SW 1271 (cell line): ENCODE measurements around the gene NPW.

Source experiments
- DNase-seq, 2 experiments: peaks; one replicate each; lab custom pipeline; 2025; lab: John Stamatoyannopoulos, UW

NPW gene

DNA sequence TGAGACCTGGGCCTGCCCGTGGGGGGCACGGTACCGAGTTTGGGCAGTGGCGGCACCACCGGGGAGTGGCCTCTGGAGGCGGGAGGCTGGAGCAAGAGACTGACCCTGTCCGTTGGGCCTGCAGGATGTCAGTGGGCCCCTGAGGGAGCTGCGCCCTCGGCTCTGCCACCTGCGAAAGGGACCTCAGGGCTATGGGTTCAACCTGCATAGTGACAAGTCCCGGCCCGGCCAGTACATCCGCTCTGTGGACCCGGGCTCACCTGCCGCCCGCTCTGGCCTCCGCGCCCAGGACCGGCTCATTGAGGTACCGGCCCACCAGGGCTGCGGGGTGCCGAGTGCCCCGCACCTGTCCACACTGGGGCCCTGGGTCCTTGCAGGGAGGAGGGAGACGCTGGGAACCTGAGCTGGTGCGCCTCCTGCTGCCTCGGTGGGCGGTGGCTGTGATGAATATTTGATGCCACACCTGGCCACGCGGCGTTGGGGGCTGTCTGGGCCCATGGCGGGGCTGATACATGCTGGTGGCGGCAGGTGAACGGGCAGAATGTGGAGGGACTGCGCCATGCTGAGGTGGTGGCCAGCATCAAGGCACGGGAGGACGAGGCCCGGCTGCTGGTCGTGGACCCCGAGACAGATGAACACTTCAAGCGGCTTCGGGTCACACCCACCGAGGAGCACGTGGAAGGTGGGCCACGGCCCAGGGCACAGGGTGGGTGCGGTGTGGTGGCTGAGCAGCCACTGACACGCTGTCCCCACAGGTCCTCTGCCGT lies 16.8 kb downstream of the NPW start:
- DNase-seq, result no peak

DNA sequence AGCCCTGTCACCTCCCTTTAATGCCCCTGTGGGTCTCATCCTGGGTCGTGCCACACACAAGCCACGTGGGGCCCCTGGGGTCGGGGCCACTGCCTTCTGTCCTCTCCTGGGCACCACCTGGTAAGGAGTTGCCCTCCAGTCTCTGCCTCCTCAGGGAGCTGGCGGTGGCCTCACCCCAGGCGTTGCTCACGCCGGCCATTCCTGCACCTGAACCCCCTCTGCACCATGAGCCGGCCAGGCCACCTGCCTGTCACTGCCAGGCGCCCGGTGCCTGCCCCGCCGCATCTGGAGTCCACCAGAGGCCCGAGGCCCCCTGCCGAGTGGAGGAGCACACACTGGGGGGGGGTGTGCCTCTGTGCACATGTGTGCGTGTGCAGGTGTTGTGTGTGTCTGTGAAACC lies 17.5 kb downstream of the NPW start:
- no peak for DNase-seq

DNA sequence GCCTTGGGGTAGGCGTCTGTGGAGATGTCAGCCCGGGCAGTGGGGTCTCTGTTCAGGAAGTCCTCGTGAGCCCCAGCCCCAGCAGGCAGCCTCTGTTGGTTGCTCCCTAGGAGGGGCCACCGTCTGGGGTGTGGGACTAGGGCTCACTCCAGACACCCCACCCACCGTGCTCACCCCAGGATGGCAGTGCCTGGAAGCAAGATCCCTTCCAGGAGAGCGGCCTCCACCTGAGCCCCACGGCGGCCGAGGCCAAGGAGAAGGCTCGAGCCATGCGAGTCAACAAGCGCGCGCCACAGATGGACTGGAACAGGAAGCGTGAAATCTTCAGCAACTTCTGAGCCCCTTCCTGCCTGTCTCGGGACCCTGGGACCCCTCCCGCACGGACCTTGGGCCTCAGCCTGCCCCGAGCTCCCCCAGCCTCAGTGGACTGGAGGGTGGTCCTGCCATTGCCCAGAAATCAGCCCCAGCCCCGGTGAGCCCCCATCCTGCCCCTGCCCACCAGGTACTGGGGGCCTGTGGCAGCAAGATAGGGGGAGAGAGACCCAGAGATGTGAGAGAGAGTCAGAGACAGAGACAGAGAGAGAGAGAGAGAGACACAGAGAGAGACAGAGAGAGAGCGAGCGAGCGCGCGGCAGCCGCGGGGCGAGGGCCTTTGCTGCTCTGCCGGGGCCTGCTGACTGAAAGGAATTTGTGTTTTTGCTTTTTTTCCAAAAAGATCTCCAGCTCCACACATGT lies 18.2 kb downstream of the NPW start:
- no peak for DNase-seq

DNA sequence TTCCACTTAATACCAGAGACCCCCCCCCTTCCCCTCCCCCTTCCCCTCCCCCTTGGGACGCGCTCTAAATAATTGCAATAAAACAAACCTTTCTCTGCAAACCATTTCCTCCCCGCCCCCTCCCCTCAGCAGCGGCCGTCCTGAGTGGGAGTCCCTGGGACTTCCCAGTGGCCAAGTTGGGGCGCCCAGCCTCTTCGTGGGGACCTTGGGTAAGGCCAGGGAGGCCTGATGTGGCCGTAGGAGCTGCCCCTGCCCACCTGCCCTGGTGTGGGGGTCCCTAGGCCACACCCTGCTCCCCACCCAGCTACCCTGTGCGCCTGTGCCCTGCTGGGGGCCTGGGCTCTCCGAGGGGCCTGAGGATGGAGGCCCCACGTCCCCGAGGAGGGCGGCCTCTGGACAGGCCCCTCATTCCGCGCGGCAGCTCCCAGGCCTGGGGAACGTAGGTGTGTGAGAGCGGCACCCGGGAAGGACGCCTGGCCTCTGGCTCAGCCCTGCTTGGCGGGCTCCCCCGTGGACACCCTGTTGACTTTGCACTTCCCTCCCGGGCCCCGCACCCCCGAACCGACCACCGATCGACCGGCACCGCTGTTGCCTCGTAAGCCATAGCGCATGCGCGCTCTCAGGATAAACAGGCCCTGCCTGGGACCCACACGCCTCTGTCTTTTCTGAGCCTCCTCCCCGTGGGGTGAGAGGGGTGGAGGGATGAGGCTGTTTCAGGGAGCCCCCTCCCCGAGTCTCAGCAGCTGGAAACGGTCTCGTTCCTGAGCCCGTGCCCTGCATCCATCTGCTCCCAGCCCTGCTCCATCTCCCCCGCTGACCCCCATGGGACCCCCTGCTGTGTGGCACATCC lies 19.0 kb downstream of the NPW start:
- no peak for DNase-seq

DNA sequence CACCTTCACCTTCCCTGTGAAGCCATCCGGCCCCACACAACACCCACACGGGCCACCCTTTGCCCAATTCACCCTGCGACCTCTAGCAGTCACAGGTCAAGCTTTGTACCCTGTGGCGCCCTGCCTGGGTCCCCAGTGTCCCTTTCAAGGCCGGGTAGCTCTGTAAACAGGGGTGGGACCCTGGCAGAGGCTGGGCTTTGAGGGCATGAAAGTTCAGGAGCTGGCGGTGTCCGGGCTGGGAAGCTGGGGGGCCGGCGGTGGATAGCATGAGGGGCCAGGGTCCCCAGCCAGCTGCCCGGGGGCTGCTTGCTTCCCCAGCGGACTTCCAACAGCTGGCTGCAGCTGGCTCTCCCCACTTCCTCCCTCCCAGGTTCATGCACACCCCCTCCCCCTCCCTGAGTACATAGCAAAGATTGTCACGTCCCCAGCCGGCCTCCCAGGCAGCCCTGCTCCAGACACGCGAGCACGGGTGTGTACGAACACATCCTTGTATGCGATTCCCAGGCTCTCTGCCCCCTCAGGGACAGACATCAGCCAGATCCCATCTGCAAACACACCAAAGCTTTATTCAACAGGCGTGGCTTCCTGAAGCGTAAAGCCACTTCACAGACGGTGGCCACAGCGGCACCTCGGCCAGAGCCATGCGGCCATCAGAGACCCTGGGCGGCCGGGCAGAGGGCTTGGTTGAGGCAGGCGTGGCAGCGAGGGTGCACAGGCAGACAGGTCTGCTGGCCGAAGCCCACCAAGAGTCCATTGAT lies 19.9 kb downstream of the NPW start:
- no peak for DNase-seq

DNA sequence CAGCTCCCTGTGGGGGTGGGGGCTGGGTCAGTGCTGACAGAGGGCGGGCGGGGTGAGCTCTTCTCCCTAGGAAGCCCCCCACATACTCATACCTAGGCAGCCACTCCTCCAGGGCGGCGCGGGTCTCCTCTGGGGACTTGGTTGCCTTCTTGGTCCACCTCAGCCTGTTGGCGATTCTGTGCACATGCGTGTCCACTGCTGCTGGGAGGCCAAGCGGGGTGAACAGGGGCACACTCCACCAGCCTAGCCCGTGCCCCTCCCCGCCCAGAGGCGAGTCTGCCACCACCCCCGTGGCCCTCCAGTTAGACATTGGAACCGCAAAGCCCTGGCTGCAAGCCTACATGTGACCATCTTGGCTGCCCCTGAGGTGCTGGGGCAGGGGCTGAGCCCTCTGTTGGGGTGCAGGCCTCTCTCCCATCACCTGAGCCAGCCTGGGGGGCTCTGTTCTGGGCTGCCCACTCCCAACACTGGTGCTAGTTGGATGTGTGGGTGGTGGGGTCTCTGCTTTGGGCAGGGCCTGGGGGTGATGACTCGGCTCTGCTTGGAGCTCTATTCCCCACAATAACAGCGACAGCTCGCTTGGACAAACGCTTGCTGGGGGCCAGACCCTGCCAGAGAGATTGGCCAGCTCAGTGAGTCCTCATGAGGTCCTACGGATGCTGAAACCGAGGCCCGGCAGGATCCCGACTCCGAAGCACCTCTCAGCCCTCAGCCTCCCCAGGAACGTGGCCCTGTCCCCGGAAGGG lies 20.6 kb downstream of the NPW start:
- DNase-seq, result no peak

DNA sequence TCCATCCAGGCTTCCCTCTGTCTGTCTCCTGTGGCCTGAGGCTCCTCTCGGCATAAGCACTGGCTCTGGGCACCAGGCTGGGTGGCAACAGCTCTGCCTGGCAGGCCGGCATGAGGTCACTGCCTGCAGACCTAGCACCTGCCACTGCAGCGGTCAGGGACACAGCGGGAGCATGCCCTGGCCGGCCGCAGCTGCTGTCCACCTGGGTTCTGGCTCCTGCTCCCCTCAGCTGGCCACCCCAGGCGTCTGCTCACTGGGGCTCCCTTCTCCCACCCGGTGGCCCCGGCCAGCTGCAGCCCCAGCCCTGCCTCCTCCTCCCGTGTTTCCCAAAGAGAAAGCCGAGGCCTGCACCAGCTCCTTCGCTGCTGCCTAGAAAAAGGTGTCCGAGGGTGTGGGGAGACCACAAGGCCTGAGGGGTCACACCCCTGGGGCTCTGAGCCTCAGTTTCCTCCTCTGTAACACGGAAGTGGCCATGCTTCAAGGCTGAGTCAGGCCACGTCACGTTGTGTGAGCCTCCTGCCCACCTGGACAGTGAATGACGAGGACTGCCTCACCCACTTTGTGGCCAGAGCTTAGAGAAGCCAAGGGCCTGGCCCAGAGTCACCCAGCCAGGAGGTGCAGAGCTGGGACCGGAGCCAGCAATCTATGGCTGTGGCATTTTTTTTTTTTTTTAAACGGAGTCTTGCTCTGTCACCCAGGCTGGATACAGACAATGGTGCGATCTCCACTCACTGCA lies 21.4 kb downstream of the NPW start:
- no peak for DNase-seq

DNA sequence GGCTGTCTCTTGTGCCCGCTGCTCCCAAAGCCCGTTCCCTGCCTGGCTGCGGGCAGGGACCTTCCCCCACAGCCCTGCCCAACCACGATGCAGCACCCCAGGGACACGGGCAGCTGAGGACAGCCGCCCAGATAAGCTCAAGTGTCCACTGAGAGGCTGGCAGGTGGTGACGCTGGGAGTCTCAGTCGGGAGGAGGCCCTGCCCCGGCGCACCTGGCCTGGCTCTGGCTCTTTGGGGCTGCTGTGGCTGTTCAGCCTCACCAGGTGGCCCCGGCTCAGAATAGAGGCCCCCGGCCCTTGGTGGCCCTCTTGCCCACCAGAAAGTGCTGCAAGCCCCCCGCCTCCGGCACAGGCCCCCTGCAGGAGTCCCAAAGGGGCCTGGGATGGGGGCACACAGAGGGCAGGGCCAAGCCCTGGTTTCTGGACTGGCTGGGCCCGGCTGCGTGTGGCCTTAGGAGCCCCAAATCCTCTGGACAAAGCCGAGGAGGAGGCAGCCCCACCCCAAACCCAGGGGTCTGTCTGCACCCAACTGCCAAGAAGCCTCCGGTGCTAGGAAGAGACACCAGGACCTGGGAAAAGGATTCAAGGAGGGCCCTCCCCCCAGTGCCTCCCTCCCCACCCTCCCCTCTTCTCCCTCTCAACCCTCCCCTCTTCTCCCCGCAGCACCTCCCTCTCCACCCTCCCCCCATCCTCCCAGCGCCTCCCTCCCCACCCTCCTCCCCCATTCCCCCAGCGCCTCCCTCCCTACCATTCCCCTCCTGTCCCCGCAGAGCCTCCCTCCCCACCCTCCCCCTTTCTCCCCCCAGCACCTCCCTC lies 22.8 kb downstream of the NPW start:
- no peak for DNase-seq

DNA sequence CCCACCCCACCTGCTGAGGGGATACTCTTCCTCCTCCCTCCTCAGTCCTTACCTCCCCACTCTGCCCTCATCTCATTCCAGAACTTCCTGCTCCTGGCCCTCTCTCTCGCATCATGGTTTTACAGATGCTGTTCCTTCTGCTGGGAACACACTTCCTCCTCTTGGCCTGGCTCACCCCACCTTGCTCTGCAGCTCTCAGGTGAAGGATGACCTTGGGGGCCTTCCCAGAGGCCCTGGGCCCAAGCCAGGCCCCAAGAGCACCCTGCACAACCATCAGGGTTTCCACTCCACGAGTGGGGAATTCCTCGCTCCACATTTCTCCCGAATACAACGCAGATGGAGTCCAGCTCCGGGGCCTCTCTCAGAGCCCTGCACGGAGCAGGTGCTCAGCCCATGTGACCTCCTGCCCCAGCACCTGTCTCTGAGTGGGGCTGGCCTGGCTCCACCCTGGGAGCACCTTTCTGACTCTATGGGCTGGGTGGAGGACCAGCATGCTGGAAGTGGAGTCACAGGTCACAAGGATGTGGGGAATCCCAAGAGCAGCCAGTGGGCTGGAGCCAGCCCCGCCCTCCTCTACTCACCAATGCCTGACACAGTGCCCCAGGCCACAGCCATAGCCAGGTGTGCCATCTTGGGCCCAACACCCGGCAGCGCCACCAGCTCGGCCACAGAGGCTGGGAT lies 23.5 kb downstream of the NPW start:
- no peak for DNase-seq

DNA sequence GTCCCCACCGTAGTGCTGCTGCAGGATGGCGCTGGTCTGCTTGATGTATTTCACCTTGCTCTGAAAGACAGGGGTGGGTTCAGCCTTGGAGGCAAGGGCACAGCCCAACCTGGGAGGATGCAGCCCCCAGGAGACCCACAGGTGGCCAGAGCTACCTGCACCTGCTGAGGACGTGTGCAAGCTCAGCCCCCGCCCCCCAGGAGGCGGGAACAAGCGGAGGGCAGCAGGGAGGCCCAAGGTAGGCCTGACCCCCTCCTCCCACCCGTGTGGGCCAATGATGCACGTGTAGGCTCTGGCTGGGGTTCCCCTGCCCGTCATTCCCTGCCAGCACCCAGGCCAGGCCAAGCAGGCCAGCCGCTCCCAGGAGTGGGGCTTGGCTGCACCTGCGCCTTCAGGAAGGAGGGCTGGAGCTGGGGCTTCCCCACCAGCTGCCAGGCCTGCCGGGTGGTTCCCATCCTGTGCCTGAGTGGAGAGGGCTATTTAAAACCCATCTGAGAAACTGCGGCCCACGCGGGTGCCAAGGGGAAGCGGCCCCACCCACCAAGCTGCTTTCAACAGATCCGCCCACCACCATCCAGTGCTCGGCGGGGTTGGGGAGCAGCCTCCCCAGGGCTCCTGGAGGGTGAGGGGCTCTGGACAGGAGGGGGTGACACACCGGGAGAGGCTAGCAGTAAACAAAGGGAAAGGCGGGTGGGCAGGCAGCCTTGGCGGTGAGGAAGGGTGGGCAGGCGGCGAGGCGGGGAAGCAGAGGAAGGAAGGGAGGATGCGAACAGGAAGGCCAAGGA lies 24.3 kb downstream of the NPW start:
- no peak for DNase-seq

DNA sequence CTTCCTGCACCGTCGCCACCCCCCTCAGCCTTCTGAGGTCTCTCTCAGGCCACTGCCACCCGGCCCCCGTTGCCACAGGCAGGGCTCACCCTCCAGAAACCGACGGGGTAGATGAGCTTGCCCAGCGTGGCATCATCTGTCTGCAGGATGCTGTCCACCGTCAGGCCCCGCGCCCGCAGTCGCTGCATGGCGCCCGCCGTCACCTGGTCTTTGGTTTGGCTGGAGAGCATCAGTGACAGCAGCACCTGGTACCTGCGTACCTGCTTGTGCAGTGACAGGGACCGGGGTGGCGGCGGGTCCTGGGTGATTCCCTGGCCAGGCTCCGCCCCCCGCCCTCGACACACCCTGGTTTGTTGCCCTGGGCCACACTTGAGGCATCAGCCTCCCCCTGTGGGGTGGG lies 25.0 kb downstream of the NPW start:
- DNase-seq, result no peak

DNA sequence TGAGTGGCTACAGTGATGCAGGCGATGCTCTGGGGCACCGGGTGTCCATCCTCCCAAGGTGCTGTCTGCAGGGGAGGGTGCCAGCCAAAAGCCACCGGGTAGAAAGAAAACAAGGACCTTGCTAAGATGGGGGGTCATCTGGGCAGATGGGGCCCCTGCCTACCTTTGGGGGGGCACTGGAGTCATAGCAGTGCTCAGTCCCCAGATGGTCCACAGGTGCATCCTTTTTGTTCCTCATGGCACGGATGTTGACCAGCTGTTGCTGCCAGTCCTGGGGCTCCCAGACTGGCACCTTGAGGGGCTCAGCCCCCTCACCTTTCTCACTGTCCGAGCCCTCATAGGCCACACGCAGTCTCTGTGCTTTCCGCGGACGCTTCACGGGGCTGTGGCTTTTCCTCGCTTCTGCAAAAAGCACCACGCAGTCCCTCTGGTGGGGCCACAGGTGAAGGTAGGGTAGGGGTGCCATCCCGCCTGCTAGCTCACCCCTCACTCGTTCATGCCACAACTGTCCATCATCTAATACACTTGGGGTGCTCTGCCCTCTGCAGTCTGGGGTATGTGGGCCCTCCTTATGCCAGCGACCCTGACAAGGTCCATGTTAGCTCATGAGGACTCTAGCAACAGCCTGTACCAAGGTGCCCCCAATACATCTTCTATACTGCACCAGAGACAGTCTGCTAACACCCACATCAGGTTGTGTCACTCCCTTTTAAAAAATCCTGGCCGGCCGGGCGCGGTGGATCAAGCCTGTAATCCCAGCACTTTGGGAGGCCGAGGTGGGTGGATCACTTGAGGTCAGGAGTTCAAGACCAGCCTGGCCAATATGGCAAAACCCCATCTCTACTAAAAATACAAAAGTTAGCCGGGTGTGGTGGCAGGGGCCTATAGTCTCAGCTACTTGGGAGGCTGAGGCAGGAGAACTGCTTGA lies 26.6 kb downstream of the NPW start:
- DNase-seq, result no peak

DNA sequence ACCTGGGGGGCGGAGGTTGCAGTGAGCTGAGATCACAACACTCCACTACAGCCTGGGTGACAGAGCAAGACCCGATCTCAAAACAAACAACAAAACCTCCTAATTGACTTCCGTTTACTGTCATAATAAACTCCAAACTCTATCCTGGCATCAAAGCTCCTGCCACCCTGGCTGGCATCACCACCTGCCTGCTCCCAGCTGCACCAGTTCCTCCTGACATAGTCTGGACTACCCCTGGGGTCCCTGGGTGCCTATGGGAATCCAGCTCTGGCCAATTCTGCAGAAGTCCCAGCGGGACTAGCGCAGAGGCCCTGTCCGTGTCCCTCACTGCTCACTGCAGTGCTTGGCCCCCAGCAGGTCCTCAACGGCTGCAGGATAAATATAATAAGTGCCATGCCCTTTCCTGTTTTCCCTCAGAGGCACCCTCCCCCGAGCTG lies 27.3 kb downstream of the NPW start:
- DNase-seq, result no peak

DNA sequence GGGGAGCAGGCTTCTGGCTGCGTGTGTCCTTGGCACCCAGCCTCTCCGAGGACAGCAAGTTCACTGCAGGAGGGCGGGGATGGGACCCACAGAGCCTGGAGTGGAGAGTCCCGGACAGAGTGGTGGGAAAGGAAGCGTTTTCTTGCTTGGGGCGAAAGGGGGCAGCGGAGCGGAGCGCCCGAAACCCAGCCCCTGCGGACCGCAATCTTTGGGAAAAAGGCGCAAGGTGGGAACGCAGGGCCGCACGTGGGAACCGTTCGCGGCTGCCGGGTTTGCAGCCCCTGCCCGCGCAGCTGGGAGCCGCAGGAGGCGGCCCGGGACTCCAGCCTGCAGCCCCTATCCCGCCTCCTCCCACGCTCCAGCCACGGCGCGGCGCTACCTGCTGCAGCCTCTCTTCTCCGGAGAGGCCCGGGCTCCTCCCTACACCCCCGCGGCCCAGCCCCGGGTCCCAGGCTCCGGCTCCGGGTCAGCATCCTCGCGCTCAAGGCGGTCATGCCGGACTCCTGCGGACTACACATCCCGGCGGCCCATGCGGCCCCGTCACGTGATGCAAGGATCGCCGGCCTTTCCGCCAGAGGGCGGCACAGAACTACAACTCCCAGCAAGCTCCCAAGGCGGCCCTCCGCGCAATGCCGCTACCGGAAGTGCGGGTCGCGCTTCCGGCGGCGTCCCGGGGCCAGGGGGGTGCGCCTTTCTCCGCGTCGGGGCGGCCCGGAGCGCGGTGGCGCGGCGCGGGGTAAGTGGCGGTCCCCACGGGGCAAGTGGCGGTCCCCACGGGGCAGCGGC lies 27.9 kb downstream of the NPW start, which contains the start of the genes NTHL1 and TSC2:
Gene NTHL1, minus strand, starts transcription at position 505 of the 786 bp plus-strand sequence. Its CDS starts 11 bp downstream, at position 494.
Gene TSC2, plus strand, starts transcription at position 656 of the 786 bp plus-strand sequence. CDS start 631 bp downstream, outside the sequence.
- DNase-seq, result peak; percentile 60 to 87

DNA sequence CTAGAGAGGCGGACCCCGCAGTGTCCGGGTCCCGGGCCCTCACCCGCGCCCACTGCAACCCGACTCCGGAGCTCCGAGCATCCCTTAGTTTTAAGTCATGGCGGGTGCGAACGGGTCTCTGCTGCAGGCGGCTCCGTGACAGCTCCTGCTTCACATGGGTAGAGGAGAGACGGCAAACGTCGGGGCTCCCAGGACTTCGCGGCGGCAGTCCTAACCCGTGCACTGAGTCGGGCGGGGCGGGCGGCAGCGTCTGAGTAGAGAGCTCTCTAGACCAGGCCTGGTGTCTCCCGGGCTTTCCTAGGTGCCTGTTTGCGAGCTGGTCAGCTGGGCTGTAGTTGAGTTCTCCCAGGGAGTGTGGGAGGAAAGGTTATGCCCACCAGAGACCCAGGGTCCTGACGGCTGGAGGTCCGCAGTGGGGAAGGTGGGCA lies 28.5 kb downstream of the NPW start:
- DNase-seq, result no peak

DNA sequence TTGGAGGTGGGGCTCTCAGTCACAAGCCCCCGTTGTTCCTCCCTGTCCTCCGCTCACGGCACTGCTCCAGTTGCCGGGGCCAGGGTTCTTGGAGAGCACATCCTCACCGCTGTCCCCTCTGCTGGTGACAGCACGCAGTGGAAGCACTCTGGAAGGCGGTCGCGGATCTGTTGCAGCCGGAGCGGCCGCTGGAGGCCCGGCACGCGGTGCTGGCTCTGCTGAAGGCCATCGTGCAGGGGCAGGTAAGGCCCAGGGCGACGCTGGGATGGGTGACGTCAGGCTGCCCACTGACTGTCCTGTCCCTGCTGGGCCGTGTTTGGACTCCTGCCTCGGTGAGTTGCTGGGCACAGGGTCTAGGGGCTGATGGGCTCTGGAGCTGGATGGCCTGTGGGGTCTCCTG lies 33.6 kb downstream of the NPW start:
- DNase-seq, result no peak
